TTC549 (cell line): ENCODE measurements around the gene IL31RA.

Experiments
- FAIRE-seq: peaks from 2 replicates; lab custom pipeline; 2012; peaks lifted over from hg19 to GRCh38; lab: Jason Lieb, UNC

Gene IL31RA

DNA sequence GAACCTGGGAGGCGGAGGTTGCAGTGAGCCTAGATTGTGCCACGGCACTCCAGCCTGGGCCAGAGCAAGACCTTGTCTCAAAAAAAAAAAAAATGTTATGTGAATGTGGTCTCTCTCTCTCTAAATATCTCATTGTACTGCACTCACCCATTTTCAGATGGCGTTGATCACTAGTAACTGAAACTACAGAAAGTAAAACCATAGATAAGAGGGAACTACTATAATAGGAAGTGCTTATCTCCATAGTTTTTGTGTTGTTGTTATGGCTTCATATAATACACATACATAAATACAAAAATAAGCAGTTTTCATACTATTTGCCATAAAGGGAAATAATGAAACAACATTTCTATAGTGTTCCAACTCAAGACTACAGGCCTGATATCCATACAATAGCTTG lies 9.1 kb downstream of the IL31RA start:
- FAIRE-seq, result no peak

- FAIRE-seq, result no peak
Measured at GRCh38 chr5:55860709-55861108, 9.6 kb downstream of the IL31RA start.

GRCh38 chr5:55864606-55865541 lies 13.7 kb downstream of the IL31RA start:
- no peak for FAIRE-seq

DNA sequence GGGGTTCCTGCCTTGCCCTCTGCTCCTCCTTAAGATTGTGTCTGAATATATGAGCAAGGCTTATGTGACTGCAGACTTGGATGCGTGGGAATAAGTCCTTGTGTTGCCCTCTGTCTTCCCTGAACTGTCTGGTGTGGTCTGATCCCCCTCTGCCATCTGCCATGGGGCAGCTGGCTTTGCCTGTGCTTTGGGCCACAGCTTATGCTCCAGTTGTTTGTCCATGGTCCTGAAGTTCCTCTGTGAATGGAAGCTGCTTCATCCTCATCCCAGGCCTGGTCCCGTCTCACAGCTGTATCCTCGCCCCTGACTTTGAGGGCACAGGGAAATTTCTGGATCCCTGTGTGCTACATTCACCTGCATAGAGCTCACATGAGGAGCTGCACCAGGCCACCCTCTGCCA lies 14.7 kb downstream of the IL31RA start:
- FAIRE-seq, result no peak

DNA sequence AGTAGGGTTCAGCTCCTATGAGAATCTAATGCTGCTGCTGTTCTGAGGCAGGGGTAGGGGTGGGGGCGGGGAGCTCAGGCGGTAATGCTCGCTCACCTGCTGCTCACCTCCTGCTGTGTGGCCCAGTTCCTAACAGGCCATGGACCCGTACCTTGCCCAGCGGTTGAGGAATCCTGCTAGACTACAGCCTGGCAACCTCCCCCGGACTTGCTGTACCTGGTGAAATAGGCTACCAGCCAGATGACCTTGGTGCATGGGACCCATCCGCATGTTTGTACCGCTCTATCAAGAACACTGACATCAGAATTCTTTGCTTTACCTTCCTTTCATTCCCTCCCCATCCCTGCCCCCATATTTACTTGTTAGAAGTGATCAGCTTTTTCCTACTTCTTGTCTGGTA lies 15.3 kb downstream of the IL31RA start:
- no peak for FAIRE-seq

- FAIRE-seq, result no peak
Measured at GRCh38 chr5:55866934-55867333, 15.8 kb downstream of the IL31RA start.

DNA sequence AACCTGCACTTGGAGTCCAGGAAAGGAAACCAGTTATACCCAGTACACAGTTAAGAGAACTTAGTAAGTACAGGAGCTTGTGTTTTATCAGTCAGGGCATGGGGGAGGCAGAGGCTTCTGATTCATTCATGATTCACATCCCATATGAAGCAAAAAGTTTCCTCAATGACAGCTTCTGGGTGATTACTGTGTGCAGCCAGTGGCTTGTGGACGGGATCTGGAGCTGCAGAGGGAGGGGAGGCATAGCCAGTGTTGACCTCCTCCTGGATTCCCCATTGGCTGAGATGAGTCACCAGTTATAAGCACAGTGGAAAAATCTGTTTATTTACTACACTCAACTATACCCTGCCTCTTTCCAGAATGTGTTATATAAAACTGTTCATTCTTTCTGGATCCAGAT lies 17.7 kb downstream of the IL31RA start:
- FAIRE-seq, result no peak

DNA sequence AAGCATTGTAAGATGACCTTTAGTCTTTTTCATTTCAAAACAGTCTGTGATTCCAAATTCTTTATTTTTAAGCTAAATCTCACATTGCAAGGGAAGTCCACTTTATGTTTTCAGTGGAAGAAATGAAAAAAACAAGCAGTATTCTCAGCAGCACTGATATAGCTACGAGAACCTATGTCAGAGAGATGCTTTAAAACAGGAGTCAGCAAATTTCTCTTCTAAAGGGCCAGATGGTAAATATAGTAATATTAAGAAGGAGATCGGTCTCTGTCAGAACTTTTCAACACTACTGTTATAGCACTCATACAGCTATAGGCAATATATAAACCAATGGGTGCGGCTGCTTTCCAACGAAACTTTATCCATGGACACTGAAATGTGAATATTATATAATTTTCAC lies 18.7 kb downstream of the IL31RA start:
- no peak for FAIRE-seq

- FAIRE-seq, result no peak
Measured at GRCh38 chr5:55873234-55873633, 22.1 kb downstream of the IL31RA start.

- FAIRE-seq, result no peak
Measured at GRCh38 chr5:55877655-55878054, 26.5 kb downstream of the IL31RA start.

DNA sequence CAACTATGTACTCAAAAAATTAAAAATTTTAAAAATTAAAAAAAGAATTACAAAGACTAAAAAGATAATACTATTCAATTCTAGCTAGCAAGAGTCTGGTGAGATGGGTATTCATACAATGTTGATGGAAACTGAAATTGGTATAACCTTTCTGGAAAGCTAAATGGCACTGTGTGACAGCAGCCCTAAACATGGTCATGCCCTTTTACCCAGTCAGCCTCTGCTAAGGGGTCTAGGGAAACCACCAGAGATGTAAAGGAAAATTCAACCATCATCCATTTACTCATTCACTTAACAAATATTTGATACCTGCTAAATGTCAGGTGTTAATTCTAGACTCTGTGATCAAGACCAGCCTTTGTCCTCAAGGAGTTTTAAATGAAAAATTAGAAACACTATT lies 29.3 kb downstream of the IL31RA start:
- no peak for FAIRE-seq

DNA sequence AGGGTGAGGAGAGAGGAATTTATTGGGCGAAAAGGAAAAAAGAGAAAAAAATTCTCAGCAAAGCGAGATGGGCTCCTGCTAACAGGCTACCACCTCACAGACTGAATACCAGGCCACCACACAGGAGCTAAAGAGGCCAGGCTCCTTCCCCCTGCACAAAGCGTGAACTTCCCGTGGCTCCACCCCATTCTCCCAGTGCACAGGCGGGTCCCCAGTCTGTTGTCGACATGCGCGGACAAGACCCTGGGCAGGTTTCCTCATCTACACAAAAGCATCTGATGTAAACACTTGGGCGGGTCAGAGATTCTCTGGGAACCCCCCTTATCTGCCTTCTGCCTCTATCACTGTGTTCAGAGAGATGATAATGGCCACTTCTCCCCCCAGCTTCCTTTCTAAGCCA lies 34.2 kb downstream of the IL31RA start:
- FAIRE-seq, result no peak

DNA sequence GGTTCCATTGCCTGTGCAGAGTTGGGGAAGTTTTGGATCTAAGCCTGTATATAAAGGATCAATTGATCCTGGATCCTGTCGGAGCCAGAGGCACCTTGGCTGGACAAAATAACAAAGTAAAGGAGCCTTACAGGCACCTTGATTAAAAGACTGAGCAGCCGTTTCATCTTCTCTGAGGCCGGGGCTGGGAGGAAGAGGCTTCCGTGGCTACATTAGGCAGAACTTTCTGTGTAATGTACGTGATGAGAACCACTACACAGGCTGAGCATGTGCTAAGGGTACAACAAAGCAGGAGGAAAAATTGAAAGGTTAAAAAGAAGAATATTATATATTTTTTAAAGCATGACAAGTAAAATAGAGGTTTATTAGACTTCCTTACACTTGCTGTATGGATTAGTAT lies 37.0 kb downstream of the IL31RA start:
- no peak for FAIRE-seq

DNA sequence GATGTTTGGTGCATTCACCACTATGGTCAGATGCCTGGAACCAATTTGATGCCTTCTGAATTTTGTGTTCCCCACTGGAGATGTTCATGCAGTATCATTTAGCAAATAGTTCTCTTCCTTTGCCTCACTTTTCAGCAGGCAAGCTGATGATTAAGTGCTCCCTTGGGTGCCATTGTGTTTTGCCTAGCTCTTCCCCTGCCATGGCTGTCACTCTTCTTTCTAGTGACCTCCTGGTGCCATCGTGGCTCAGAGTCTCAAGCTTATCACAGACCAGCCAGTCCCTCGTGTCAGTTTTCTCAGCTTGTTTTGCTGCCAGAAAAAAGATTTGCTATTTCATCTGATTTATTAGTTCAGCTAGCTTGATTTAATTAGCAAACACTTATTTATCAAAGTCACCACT lies 41.3 kb downstream of the IL31RA start:
- FAIRE-seq, result no peak

DNA sequence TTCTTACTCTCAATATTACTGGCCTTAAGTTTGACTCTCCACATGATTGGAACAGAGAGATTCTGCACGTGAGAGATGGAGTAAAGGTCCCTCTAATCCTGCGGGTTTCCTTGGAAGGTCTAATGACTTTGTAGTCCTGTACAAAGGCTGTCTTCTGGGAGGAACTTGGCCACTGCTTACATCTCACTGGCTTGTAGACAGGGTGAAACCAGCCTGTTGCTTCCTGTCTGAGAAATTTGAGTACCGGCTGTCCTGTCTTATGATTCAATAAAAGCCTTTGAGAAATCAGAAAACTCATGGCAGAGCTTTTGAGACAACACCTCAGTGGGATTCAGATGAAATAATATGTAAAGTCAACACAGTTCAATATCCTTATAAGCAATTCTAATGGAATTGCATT lies 43.0 kb downstream of the IL31RA start:
- FAIRE-seq, result no peak

DNA sequence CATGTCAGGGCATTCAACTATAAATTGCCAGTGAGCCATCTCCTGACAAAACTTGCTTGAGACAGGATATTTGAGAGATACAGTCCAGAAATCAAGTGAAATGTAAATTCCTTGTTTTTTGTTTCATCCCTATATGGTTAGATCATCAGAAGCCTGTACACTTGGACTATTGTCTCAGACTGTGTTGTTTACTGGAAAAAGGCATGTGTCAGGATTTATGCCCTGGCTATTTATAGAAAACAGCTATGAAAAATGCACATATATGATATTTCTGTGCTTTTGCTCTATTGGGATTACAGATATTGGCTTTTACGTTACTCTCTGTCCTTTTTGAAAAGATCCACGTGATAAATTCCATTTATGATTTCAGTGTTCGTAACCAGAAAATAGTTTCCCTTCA lies 44.2 kb downstream of the IL31RA start:
- no peak for FAIRE-seq

DNA sequence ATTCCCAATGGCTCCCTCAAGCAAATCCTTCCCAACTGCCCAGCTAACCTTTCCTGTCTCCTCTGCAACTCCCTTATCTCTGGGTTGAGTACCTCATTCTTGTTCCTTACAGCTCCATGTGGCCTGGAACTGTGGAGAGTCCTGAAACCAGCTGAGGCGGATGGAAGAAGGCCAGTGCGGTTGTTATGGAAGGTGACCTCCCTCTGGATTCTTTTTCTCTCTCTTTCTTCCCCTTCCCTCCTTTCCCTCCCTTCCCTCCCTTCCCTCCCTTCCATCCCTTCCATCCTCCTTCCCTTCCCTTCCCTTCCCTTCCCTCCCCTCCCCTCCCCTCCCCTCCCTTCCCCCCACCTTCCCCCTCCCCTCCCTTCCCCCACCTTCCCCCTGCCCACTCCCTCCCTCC lies 45.1 kb downstream of the IL31RA start:
- no peak for FAIRE-seq

GRCh38 chr5:55896663-55897062 lies 45.5 kb downstream of the IL31RA start:
- FAIRE-seq, result no peak

DNA sequence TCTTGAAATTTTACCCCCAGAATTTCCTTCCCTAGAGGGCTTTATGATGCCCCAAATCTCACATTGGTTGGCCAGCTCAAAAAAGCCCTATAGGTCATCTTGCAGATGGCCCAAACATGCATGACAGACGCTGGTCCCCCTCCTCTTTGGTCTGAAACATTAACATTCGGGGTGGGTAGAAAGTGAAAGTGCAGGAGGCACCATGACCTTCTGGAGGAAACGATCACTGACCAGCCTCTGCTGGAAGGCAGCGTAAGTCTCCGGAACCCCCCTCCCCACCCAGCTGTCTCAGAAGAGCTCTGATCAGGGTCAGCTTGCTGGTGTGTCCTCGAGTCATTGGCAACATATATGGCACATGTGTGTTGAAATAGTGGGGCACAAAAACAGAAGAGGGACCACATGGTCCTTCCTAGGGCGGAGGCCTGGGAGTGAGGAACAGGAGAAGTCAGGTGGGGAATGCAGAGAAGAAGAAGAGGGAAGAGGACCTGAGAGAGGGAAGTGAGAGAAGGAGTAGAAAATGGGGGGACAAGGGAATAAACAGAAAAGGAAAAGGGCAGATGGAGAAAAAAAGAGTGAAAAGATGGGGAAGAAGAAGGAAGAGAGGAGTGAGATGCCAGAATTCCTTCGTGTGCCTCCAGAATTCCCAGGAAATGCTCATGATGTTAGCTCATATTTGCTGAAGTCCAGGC lies 46.2 kb downstream of the IL31RA start:
- no peak for FAIRE-seq

GRCh38 chr5:55897905-55898304 lies 46.7 kb downstream of the IL31RA start:
- FAIRE-seq, result no peak

DNA sequence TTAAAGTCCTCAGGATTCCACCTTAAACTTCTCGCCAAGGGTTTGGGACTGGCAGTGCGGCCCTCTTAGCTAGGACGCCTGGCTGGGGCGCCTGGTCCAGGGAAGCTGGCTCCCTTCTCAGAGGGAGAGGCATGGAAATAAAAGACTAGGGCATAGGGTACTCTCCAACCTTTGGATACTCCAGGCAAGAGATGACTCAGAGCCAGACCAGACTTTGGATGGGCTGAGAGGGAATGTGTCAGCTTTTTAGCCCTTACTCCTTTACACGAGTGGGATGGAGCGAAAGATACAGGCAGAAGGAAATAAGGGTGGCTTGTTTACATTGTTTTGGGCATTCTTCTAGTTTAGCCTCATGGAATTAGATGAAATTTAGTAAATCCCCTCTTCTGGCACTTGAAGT lies 48.2 kb downstream of the IL31RA start:
- FAIRE-seq, result no peak

GRCh38 chr5:55900068-55900467 lies 48.9 kb downstream of the IL31RA start:
- no peak for FAIRE-seq

DNA sequence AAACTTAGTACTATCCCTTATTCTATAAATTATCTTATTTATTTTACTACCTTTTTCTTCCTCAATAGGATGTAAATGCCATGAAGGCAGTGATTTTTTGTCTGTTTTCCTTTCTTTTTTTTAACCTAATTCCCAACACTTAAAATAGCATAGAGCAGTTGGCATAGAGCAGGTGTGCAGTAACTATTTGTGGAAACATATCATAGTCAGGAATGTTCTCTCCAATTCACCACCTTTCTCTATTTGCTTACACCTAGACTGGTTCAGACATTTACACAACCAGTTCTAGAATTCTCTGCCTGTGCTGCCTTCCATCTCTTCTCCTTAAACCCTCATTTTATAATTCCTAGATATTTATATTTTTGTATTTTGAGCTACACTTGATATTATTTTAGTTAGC lies 49.6 kb downstream of the IL31RA start:
- no peak for FAIRE-seq

DNA sequence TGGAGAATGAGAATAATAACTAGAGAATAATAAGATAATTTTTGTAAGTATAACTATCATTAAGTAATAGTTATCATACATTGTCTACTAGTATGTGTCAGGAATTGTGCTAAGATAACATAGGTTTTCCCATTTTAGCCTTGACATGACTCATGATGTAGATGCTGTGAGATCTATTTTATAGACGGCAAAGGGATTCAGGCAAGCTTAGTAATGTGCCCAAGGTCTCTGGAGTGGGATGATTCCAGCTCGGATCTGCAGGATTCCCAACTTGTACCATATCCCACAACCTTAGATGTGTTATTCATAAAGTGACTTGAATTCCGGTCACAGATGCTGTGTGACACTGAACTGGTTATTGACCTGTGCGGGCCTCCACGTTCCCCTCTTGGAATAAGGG lies 51.5 kb downstream of the IL31RA start:
- no peak for FAIRE-seq
